ENCODE data around the gene CLOCK. TPM values are rescaled to one million over a fixed set of nuclear protein-coding genes. Genes with fewer than 3 reads are reported as not detected.

Gene CLOCK
- total and polyA plus RNA-seq, 2 of the 13 experiments (the other 11 are each of a cell fraction or from before 2014, with no cell fraction given) = 8.8 to 13.5 TPM

GRCh38 chr4:55539658-55540057 lies 7.1 kb downstream of the CLOCK start:
- H3K36me3 ChIP-seq (replicated peaks in 1 of 2; ENCODE audit: control insufficient read depth in 1 of 2, insufficient read depth in 2 of 2, low read length in 2 of 2) = 0 out of 5 replicates have a peak, but pooled peaks cover 0 to 4% of the 10 kb centered on the region in 2 experiments
- H3K79me2 ChIP-seq (ENCODE audit: insufficient read depth, low read length) = peaks cover 46% of the 10 kb centered on the region
- no peaks in the 10 kb centered on the region; the same call in 1 of the 2 replicates for H4K20me1 ChIP-seq (ENCODE audit: insufficient read depth, low read length)
- peaks cover 22% of the 10 kb centered on the region for H3K4me1 ChIP-seq (ENCODE audit: insufficient read depth, low read length)
- H3K9me3 ChIP-seq (ENCODE audit: low read length) = no peaks in the 10 kb centered on the region
- intact Hi-C loops (cut with micrococcal nuclease; ENCODE audit: unreplicated experiment) (no loop called here), in situ Hi-C loops (cut with HindIII; ENCODE audit: extremely low pct_ligation_motif_present, low pct_unique_long_range_greater_than_20kb) (no loop called here)
- WGBS (ENCODE audit: low lambda C conversion rate) = 96% methylated on average over 2 of the region's 2 CpGs
- H3K4me3 ChIP-seq (replicated peaks in 1 of 3; ENCODE audit: insufficient read depth in 1 of 3, low read depth in 2 of 3, low read length in 3 of 3) = no peak overlapping the region
- POLR2A ChIA-PET = no interaction called here
- no peak for DNase-seq (ENCODE audit: low spot score)
- TF ChIP-seq ZSCAN20 (CRISPR knock-in tag; IDR thresholded peaks at IDR 0.05; ENCODE audit: borderline replicate concordance) (no peak), ZNF256 (CRISPR knock-in tag; conservative IDR thresholded peaks at IDR 0.05) (no peak), ZNF281 (CRISPR knock-in tag; IDR thresholded peaks at IDR 0.05; ENCODE audit: borderline replicate concordance) (no peak), ZNF572 (CRISPR knock-in tag; IDR thresholded peaks at IDR 0.05) (no peak), ZNF670 (CRISPR knock-in tag; IDR thresholded peaks at IDR 0.05; ENCODE audit: borderline replicate concordance) (no peak), CCAR2 (optimal IDR thresholded peaks at IDR 0.05; ENCODE audit: low read depth, low read length) (no peak), ERF (CRISPR knock-in tag; IDR thresholded peaks at IDR 0.05) (no peak), AHDC1 (CRISPR knock-in tag; IDR thresholded peaks at IDR 0.05; ENCODE audit: borderline replicate concordance) (no peak), ZNF784 (CRISPR knock-in tag; IDR thresholded peaks at IDR 0.05; ENCODE audit: borderline replicate concordance) (no peak), NCOR1 (IDR thresholded peaks at IDR 0.05; ENCODE audit: borderline replicate concordance, low read length) (no peak), JUND (CRISPR knock-in tag; IDR thresholded peaks at IDR 0.05) (no peak), RAD21 (CRISPR knock-in tag; IDR thresholded peaks at IDR 0.05) (no peak), PITX1 (CRISPR knock-in tag; IDR thresholded peaks at IDR 0.05) (no peak), MLLT10 (CRISPR knock-in tag; IDR thresholded peaks at IDR 0.05) (no peak), KDM3A (CRISPR knock-in tag; IDR thresholded peaks at IDR 0.05; ENCODE audit: low read depth) (no peak)
- H3K27ac ChIP-seq (ENCODE audit: extremely low read length, insufficient read depth, low read length) = no peak overlapping the region
- ATAC-seq = no peak
- H3K4me2 ChIP-seq (ENCODE audit: low read depth, low read length) = no peak overlapping the region
- H3K27me3 ChIP-seq (ENCODE audit: control insufficient read depth in 1 of 2, insufficient read depth in 2 of 2, low read length in 2 of 2) = no peaks in the 10 kb centered on the region
- H2AFZ ChIP-seq (ENCODE audit: low read length) = no peak overlapping the region
- CTCF ChIA-PET (ENCODE audit: low intra/inter-chr PET ratio, low total read pairs) = no interaction called here
- no peak overlapping the region for H3K9ac ChIP-seq (ENCODE audit: insufficient read depth, low read depth, low read length)
- FAIRE-seq = no peak
- BruUV-seq (replicated peaks) = no TSS peak
